H1 (cell line): ENCODE results near the gene KRT77. TPM values are rescaled to one million over a fixed set of nuclear protein-coding genes. Genes with fewer than 3 reads are reported as not detected.

Experiments used
- RAD21 ChIP-seq, 2 experiments: IDR thresholded peaks in 1 of 2; conservative IDR thresholded peaks in 1 of 2; 2 replicates each; pipeline ENCODE4 v1.6.1; 2011; ENCODE audit warnings: low read depth in 2 of 2, low read length in 2 of 2, improper control_type of control experiment in 1 of 2, inconsistent platforms in 1 of 2, mild to moderate bottlenecking in 1 of 2, moderate library complexity in 1 of 2
- polyA plus RNA-seq, 7 experiments: library from polyadenylated mRNA; depleted of rRNA in 3 of 7; stranded (reverse) in 5 of 7; unstranded in 2 of 7; fragments of >200 nt in 5 of 7; fragments of 200-250 nt in 2 of 7; gene quantifications; 1 replicate in 5 of 7; 2 replicates in 1 of 7; 4 replicates in 1 of 7; pipeline versions ENCODE4 v1.2.1 to v1.2.3, GENCODE V29; 2011 to 2013; ENCODE audit warnings: missing spikeins in 2 of 7, mixed read lengths in 2 of 7
- total RNA-seq: library from RNA; stranded (reverse); fragmentation: NEBNext Ultra II Directional; extraction: Animal tissue kit (Norgen Biotek cat#: 25700); gene quantifications from 2 replicates; pipeline ENCODE4 v1.2.1, GENCODE V29; 2021

Gene KRT77
- total and polyA plus RNA-seq, 2 of the 8 experiments (the other 6 are each of a cell fraction or from before 2014, with no cell fraction given) = 0.02 TPM; not detected in 1

GRCh38 chr12:52662093-52662917, 41.0 kb downstream of the KRT77 start (continued):
- no peak for TF ChIP-seq RAD21 (IDR thresholded peaks at IDR 0.05 in 1 of 2, conservative IDR thresholded peaks at IDR 0.05 in 1 of 2; ENCODE audit: low read depth in 2 of 2, low read length in 2 of 2)
- TF ChIP-seq, all 59 proteins: peak for 0
